ENCODE results near the gene JCHAIN. TPM values are rescaled to one million over a fixed set of nuclear protein-coding genes. Genes with fewer than 3 reads are reported as not detected.
"Not testable (repeated sequence)": the region's sequence is repeated elsewhere in the genome, so short reads cannot be mapped to it uniquely, and the experiment has no call there.

JCHAIN gene
- total RNA-seq, 1 donor from 2014 or later = 99.1 TPM

GRCh38 chr4:70660106-70660505, 6.2 kb downstream of the JCHAIN start:
- TF ChIP-seq CTCF (IDR thresholded peaks at IDR 0.05) = no peak
- Histone ChIP-seq H3K27me3 (no peaks in the 10 kb centered on the region), H3K9me3 (no peaks in the 10 kb centered on the region), H3K4me3 (no peak overlapping the region), H3K36me3 (no peaks in the 10 kb centered on the region), H3K4me1 (no peaks in the 10 kb centered on the region), H3K27ac (no peak overlapping the region)
- ATAC-seq (no peak), DNase-seq (no peak)
- intact Hi-C loops (cut with DNase I) = no loop called here

- H3K9me3 ChIP-seq = no peaks in the 10 kb centered on the region
- ATAC-seq = no peak
- no peak for DNase-seq
- H3K36me3 ChIP-seq = no peaks in the 10 kb centered on the region
- no peak overlapping the region for H3K4me3 ChIP-seq
- TF ChIP-seq CTCF (IDR thresholded peaks at IDR 0.05) = no peak
- no peak overlapping the region for H3K27ac ChIP-seq
- intact Hi-C loops (cut with DNase I) = no loop called here
- H3K4me1 ChIP-seq = no peaks in the 10 kb centered on the region
- H3K27me3 ChIP-seq = no peaks in the 10 kb centered on the region
Measured at GRCh38 chr4:70658418-70658817, 7.9 kb downstream of the JCHAIN start.

GRCh38 chr4:70657326-70657725, 9.0 kb downstream of the JCHAIN start:
- Histone ChIP-seq H3K4me3 (no peak overlapping the region), H3K4me1 (no peaks in the 10 kb centered on the region), H3K9me3 (no peaks in the 10 kb centered on the region), H3K36me3 (no peaks in the 10 kb centered on the region), H3K27ac (no peak overlapping the region), H3K27me3 (no peaks in the 10 kb centered on the region)
- intact Hi-C loops (cut with DNase I) = no loop called here
- ATAC-seq (no peak), DNase-seq (no peak)
- no peak for TF ChIP-seq CTCF (IDR thresholded peaks at IDR 0.05)

GRCh38 chr4:70654605-70655011, 11.7 kb downstream of the JCHAIN start:
- Histone ChIP-seq H3K27ac (no peak overlapping the region), H3K27me3 (no peaks in the 10 kb centered on the region), H3K9me3 (no peaks in the 10 kb centered on the region), H3K4me1 (no peaks in the 10 kb centered on the region), H3K36me3 (no peaks in the 10 kb centered on the region), H3K4me3 (no peak overlapping the region)
- DNase-seq (no peak), ATAC-seq (no peak)
- TF ChIP-seq CTCF (IDR thresholded peaks at IDR 0.05) = no peak
- intact Hi-C loops (cut with DNase I) = no loop called here

GRCh38 chr4:70651864-70652506, 14.3 kb downstream of the JCHAIN start:
- intact Hi-C loops (cut with DNase I) = no loop called here
- DNase-seq = no peak
- no peaks in the 10 kb centered on the region for H3K9me3 ChIP-seq
- no peaks in the 10 kb centered on the region for H3K4me1 ChIP-seq
- no peak overlapping the region for H3K4me3 ChIP-seq
- H3K27me3 ChIP-seq = no peaks in the 10 kb centered on the region
- TF ChIP-seq CTCF (IDR thresholded peaks at IDR 0.05) = peak; percentile 63
- no peaks in the 10 kb centered on the region for H3K36me3 ChIP-seq
- no peak overlapping the region for H3K27ac ChIP-seq
- peak; percentile 82 for ATAC-seq

- DNase-seq; H3K27ac ChIP-seq; H3K9me3 ChIP-seq; H3K4me3 ChIP-seq; H3K36me3 ChIP-seq; H3K4me1 ChIP-seq; intact Hi-C loops (cut with DNase I); H3K27me3 ChIP-seq; ATAC-seq: not testable (repeated sequence)
Measured at GRCh38 chr4:70650741-70651140, 15.6 kb downstream of the JCHAIN start.
